ENCODE data around the gene ZNF407. TPM values are rescaled to one million over a fixed set of nuclear protein-coding genes. Genes with fewer than 3 reads are reported as not detected.
"Not testable (repeated sequence)": the region's sequence is repeated elsewhere in the genome, so short reads cannot be mapped to it uniquely, and the experiment has no call there.

The ZNF407 gene
- 7.2 and 8.2 TPM in 2 replicates for total RNA-seq (2014; rRNA removed; shearing (Covaris generic))
- polyA plus RNA-seq (2015; cell fraction: cytosol; rRNA removed): 2.3 and 3.2 TPM in 2 replicates
- 8.4 and 9.8 TPM in 2 replicates for polyA plus RNA-seq (2015; cell fraction: nucleus; rRNA removed)

- DNase-seq (ENCODE audit: low read depth): peak; percentile 83
Measured at GRCh38 chr18:74597662-74598349, at the start of gene ZNF407. TSS of gene ZNF407 (plus strand) at chr18:74597870. CDS start at chr18:74631020, 33,150 bp downstream.

DNA sequence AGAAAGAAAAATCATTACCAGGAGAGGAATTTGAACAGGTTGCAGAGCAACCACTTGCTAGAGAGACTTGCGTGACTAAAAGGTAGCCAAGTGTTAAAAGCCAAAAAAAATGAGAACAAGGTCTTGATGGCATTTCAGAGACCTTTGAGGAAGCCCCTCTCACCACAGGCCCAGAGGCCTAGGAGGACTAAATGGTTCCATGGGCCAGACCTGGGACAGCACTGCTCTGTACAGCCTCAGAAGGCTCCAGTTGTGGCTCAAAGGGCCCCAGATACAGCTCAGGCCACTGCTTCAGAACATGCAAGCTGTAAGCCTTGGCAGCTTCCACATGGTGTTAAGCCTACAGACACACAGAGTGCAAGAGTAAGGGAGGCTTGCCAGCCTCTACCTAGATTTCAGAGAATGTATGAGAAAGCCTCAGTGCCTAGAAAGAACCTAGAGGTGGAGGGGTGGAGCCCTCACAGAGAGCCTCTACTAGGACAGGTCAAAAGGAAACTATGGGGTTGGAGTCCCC, 48.0 kb upstream of the ZNF407 start:
- no peak for DNase-seq (ENCODE audit: low read depth)

DNA sequence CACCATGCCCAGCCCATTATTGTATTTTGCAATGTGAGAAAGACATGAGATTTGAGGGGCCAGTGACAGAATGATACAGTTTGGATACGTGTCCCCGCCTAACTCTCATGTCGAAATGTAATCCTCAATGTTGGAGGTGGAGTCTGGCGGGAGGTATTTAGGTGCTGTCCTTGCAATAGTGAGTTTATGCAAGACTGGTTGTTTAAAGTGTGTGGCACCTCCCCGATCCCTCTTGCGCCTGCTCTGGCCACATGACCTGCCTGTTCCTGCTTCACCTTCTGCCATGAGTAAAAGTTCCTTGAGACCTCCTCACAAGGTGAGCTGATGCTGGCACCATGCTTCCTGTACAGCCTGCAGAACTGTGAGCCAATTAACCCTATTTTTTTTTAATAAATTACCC, 46.8 kb upstream of the ZNF407 start:
- DNase-seq (ENCODE audit: low read depth): no peak

DNA sequence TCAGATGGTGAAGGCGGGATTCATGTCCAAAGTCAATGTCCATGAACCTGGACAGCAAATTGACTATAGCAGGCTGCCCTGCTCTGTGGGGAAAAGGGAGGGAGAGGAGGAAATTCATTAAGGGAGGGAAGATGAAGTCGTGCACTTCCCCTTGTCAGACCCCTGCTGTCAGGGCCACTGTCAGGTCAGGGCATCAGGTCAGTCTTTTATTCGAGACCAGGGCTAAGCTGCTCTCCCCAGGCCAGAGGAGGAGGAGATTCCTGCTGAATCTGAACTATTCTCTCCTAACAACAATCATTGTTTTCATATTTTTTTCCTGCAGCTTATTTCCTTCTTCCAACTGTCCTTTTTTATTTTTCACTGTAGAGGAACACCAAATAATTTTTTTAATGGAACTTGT, 46.2 kb upstream of the ZNF407 start:
- no peak for DNase-seq (ENCODE audit: low read depth)

DNA sequence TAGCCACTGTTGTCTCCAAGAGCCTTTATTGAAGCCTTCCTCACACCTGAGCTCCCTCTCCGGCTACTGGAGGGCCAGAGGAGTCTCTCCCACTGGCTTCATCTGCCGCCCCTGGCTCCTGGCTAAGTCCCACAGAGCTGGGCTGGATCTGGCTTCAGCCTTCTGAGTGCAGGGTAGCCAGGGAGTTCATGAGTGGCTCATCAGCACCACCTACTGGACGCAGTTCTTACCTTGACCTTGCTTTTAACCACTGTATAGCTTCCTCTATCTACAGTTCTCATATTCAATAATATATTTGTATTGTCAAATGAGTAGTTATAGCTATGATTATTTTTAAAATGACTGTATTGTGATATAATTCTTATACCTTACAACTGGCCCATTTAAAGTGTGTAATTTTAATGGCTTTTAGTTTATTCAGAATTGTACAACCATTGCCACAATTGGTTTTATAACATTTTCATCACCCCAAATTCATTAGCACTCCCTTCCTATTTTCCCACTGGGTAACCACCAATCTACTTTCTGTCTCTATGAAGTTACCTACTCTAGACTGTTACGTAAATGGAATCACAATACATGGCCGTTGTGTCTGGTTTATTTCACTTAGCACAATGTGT, 45.6 kb upstream of the ZNF407 start:
- DNase-seq (ENCODE audit: low read depth): peak; percentile 73

GRCh38 chr18:74556126-74556525, 41.5 kb upstream of the ZNF407 start:
- DNase-seq (ENCODE audit: low read depth): no peak

DNA sequence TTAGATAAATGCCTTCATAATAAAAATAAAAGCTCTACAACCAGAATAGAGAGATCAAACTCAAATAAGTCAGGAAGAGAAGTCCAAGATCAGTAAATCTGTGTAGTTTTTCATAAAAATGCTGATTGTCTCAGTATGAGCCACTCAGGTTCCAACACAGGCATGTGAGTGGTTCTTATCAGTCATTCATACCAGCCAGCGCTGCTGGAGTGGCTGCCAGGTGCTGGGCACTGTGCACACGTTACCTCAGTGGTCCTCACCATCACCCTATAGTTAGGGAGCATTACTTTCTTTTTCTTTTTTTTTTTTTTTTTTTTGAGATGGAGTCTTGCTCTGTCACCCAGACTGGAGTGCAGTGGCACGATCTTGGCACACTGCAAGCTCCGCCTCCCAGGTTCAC, 39.6 kb upstream of the ZNF407 start:
- no peak for DNase-seq (ENCODE audit: low read depth)

DNA sequence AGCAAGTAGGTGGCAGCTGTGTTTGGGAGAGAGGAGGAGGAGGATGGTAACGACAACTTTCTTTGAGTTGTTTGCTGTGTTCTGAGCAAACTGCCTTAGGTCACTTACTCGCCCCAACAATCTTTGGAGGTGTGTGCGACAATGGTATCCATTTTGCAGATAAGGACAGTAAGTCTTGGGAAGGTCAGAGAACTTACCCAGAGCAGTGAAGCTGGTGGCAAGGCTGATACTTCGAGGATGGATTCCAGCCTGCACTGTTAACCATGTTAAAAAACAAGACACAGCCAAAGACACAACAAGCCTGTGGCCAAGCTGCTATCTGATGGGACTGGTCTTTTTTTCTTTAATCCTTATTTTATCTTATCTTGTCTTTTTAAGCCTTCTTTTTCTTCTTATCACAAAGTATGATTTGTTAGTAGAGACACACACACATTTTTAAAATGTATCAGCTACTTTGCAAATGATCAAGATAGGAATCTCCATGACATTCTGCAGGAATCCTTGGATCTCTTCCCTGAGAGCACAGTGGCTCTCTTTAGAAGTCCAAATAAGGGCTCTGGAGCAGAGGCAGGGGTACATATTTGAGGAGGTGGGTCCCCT, 35.4 kb upstream of the ZNF407 start:
- no peak for DNase-seq (ENCODE audit: low read depth)

DNA sequence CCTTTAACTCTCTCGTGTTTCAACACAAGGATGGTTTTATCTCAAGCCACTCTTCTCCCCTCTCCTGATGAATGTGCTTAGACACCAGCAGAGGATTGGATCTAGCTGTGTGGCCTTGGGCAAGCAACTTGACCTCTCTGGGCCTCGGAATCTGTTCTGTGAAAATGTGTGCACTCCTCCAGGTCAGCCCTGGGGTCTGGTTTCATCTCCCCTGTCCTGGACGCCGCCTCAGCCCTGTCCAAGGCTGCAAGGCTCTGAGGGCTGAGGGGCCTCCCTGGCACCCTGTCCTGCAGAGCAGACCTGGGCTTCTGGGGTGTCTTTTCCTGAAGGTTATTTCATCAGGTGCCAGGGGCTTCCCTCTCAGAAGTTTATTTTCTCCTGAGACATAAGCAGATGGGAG, 34.9 kb upstream of the ZNF407 start:
- DNase-seq (ENCODE audit: low read depth): no peak

DNA sequence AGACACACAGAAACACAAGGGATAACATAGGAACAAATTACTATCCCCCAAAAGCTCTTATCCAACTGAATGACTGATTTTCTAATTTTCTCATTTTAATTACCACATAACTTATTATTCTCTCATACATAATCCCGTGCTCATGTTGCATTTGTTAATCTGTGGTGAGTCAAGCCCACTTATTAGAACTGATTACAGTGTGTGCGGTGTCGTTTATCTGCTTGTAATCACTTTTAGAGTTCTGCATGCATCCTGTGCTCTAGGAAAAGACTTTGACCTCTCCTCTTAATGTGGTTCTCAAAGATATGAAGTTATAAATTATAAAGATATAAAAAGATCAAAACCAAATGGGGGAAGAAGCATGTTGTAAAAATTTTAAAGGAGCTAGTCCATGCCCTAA, 33.7 kb upstream of the ZNF407 start:
- DNase-seq (ENCODE audit: low read depth): no peak

DNA sequence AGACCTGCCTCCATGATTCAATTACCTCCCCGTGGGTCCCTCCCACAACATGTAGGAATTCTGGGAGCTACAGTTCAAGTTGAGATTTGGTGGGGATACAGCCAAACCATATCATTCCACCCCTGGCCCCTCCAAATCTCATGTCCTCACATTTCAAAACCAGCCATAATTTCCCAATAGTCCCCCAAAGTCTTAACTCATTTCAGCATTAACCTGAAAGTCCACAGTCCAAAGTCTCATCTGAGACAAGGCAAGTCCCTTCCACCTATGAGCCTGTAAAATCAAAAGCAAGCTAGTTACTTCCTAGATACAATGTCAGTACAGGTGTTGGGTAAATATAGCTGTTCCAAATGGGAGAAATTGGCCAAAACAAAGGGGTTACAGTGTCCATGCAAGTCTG, 32.5 kb upstream of the ZNF407 start:
- DNase-seq (ENCODE audit: low read depth): not testable (repeated sequence)

GRCh38 chr18:74565993-74566392, 31.7 kb upstream of the ZNF407 start:
- not testable (repeated sequence) for DNase-seq (ENCODE audit: low read depth)

DNA sequence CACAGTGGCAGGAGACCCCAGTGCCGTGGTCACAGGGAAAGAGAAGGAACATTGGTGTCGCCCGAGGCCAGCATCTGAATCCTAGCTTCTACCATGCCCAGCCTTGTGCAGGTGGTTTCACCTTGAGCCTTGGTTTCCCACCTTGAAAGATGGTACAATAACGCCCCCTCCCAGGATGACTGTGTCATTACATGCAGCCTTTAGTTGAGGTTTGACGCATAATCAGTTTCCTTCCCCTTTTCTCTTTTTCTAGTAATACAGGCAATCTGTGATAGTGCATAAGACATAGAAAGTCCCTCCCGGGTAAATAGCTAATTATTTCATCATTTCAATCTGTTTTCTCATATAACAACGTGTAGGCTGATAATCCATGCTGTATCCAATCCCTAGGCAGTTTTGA, 29.8 kb upstream of the ZNF407 start:
- DNase-seq (ENCODE audit: low read depth): no peak

DNA sequence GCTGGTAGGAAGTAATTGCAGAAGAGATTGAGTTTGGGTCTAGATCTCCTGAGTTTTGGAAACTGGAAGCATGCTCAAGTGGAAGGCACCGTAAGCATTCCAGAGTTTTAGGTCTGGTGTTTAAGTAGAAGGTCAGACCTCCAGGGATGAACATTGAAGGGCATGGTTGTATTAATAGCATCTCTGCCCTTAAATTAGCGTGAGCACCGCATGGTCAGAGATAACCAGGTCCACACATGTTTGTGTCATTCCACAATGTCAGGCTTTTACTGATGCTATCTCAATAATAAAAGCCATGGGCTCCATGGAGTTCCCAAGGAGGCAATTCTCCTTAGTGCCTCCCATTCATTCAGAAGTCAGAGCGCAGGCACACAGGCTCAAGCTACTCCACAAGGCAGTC, 28.3 kb upstream of the ZNF407 start:
- DNase-seq (ENCODE audit: low read depth): no peak

DNA sequence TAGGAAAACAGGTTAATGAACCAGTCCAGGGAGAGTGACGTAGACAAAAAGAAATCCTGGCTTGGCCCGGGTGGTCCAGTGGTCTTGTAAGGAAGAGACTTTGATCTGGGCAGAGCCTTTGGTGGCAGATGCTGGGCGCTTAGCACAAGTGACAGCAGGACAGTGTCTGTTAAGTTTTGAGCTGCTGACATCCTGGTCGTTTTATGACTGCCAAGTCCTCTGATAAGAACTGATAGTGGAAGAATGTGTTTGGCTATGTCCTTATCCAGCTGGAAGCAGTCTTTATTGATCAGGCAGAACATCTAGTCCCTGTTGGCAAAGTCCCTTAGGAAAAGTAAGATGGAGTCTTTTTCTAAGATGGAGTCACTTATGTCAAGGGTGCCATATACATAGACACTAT, 27.4 kb upstream of the ZNF407 start:
- no peak for DNase-seq (ENCODE audit: low read depth)

GRCh38 chr18:74571895-74572680, 25.6 kb upstream of the ZNF407 start:
- no peak for DNase-seq (ENCODE audit: low read depth)

GRCh38 chr18:74573053-74573452, 24.6 kb upstream of the ZNF407 start:
- no peak for DNase-seq (ENCODE audit: low read depth)

DNA sequence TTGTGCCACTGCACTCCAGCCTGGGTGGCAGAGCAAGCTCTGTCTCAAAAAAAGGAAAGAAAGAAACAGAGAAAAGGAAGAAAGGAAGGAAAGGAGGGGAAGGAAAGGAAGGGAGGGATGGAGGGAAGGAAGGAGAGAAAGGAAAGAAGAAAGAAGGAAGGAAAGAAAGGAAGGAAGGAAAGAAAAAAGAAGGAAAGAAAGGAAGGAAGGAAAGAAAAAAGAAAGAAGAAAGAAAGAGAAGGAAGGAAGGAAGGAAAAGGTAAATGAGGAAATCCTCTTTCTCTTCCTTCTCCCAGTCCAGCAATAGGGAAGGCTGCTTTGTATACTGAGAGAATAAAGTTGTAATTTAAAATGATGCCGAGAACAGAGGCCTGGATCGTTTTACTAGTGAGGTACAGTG, 22.8 kb upstream of the ZNF407 start:
- no peak for DNase-seq (ENCODE audit: low read depth)

DNA sequence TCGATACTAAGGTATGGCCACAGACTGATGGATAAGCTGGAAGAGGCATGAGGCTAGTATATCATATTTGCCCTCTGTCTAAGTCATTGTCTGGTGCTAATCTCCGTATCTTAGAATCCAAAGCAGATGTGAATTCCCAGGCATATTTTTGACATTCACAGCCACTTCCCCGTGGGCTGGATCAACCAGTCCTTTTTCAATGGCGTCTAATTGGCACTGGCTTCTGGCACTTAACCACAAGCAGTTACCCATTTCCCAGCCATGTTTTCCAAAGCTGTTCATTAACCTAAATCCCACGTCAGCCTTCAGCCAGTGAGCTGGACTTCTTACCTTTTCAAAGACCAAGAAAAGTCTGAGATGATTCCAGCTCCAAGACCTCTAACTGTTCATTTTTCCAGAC, 20.7 kb upstream of the ZNF407 start:
- DNase-seq (ENCODE audit: low read depth): no peak

- DNase-seq (ENCODE audit: low read depth): peak; percentile 6
Measured at GRCh38 chr18:74579496-74580065, 18.1 kb upstream of the ZNF407 start.

GRCh38 chr18:74582642-74583041, 15.0 kb upstream of the ZNF407 start:
- no peak for DNase-seq (ENCODE audit: low read depth)
